ENCODE measurements around the gene CERT1.

CERT1 gene

DNA sequence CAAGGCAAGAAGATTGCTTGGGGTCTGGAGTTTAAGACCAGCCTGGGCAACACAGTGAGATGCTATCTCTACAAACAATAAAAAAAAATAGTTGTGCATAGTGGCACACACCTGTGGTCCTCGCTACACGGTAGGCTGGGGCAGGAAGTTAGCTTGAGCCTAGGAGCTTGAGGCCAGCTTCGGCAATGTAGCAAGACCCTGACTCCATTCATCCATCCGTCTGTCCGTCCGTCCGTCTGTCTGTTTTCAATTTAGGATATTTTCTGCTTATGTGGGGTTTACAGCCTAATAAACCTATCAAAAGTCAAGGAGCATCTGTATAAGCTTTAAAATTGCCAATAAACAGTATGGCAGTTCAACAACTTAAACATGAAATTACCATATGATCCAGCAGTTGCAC lies 154.7 kb downstream of the CERT1 start:
- DNase-seq (ENCODE audit: insufficient read length, low spot score) (no peak), FAIRE-seq (no peak)
- TF ChIP-seq POLR2A (IDR thresholded peaks at IDR 0.05; ENCODE audit: low read depth, low read length) (no peak), TAF1 (IDR thresholded peaks at IDR 0.05; ENCODE audit: low read depth, low read length) (no peak), POU2F2 (IDR thresholded peaks at IDR 0.05; ENCODE audit: low read depth, low read length) (no peak), PAX5 (IDR thresholded peaks at IDR 0.05; ENCODE audit: insufficient read depth, low read length, severe bottlenecking) (no peak), POLR2AphosphoS5 (IDR thresholded peaks at IDR 0.05; ENCODE audit: low read depth, low read length) (no peak), SPI1 (IDR thresholded peaks at IDR 0.05; ENCODE audit: low read depth, low read length) (no peak)

DNA sequence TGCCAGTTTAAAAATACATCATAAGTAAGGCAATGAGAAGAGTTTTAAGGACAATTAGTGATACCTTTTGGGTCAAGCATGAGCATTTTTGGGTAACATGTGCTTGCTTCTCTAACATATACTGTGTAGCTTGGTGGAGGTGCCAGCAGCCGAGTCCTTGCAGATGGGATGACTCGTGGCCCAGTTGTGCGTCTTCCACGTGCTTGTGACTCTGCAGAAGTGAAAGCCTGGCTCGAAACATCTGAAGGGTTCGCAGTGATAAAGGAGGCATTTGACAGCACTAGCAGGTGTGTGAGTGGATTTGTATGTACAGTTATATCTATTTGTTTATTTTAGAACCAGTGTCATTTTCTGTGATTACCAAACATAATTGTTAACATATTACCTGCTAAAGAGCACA lies 156.2 kb downstream of the CERT1 start:
- TF ChIP-seq POU2F2 (IDR thresholded peaks at IDR 0.05; ENCODE audit: low read depth, low read length) (no peak), POLR2A (IDR thresholded peaks at IDR 0.05; ENCODE audit: low read depth, low read length) (no peak), PAX5 (IDR thresholded peaks at IDR 0.05; ENCODE audit: insufficient read depth, low read length, severe bottlenecking) (no peak), TAF1 (IDR thresholded peaks at IDR 0.05; ENCODE audit: low read depth, low read length) (no peak), SPI1 (IDR thresholded peaks at IDR 0.05; ENCODE audit: low read depth, low read length) (no peak), POLR2AphosphoS5 (IDR thresholded peaks at IDR 0.05; ENCODE audit: low read depth, low read length) (no peak)
- FAIRE-seq (peak; percentile 23), DNase-seq (ENCODE audit: insufficient read length, low spot score) (no peak)

DNA sequence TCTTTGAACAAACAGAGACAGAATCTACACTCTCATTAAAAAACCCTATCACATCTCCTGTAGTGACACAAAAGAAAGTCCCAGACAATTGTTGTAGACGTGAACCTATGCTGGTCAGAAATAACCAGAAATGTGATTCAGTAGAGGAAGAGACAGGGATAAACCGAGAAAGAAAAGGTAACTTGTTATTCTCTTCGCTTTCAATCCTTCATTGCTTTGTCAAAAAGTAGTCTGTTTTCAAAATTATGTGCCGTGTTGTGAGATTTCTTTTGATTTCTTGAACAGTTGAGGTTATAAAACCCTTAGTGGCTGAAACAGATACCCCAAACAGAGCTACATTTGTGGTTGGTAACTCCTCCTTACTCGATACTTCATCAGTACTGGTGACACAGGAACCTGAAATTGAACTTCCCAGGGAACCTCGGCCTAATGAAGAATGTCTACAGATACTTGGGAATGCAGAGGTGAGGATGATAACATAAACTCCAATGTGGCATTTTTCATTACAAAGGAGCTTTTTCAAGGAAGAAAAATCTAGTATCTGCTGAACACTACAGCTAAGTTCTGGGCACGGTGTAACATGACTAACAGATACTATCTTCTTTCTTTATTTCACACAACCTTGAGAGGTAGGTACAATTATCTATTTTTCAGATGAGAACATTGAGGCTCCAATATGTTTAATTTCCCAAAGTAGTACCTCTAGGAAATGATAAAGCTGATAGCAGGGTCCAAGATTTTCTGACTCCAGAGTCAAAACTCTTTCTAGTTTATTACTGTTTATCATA lies 160.1 kb downstream of the CERT1 start:
- FAIRE-seq (no peak), DNase-seq (ENCODE audit: insufficient read length, low spot score) (no peak)
- TF ChIP-seq POLR2AphosphoS5 (IDR thresholded peaks at IDR 0.05; ENCODE audit: low read depth, low read length): no peak
- TF ChIP-seq TAF1 (IDR thresholded peaks at IDR 0.05; ENCODE audit: low read depth, low read length): no peak
- no peak for TF ChIP-seq SPI1 (IDR thresholded peaks at IDR 0.05; ENCODE audit: low read depth, low read length)
- TF ChIP-seq POU2F2 (IDR thresholded peaks at IDR 0.05; ENCODE audit: low read depth, low read length): no peak
- TF ChIP-seq POLR2A (IDR thresholded peaks at IDR 0.05; ENCODE audit: low read depth, low read length): no peak
- no peak for TF ChIP-seq PAX5 (IDR thresholded peaks at IDR 0.05; ENCODE audit: insufficient read depth, low read length, severe bottlenecking)

DNA sequence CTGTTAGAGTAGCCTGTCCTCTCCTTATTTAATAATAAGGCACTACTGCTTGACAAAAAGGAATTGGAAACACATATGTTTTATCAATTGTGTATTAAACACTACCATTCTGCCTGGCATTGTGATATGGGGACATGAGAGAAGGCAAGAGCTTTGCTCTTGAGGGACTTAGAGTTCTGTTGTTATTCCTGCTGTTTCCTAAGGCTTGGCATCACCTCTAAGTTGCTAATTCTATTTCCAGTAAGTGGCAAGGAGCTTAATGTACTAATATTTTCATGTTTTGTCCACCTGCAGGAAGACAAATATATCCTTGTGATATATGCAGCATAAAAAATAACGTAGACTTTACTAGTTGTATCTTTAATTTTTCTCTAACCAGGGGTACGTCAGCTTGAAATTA lies 161.8 kb downstream of the CERT1 start:
- peak; percentile 63 for FAIRE-seq
- no peak for TF ChIP-seq PAX5 (IDR thresholded peaks at IDR 0.05; ENCODE audit: insufficient read depth, low read length, severe bottlenecking)
- no peak for TF ChIP-seq POU2F2 (IDR thresholded peaks at IDR 0.05; ENCODE audit: low read depth, low read length)
- TF ChIP-seq SPI1 (IDR thresholded peaks at IDR 0.05; ENCODE audit: low read depth, low read length): no peak
- no peak for TF ChIP-seq TAF1 (IDR thresholded peaks at IDR 0.05; ENCODE audit: low read depth, low read length)
- TF ChIP-seq POLR2AphosphoS5 (IDR thresholded peaks at IDR 0.05; ENCODE audit: low read depth, low read length): no peak
- no peak for TF ChIP-seq POLR2A (IDR thresholded peaks at IDR 0.05; ENCODE audit: low read depth, low read length)
- no peak for DNase-seq (ENCODE audit: insufficient read length, low spot score)

DNA sequence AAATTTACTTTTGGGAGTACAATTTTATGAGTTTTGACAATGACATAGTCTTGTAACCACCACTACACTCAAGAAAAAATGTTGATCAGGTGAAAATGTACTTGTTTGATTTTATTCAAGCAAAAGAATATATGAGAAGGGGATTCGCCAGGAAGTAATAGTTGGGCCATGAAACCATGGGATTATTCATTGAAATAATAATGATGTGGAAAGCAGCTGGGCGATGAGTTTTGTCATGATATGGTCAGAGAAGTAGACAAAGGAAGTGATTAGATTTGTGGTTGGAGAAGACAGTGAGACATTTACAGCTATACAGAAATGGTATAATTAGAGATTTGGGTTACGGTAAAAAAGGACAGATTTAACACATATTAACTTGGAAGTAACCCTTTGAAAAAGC lies 163.2 kb downstream of the CERT1 start:
- DNase-seq (ENCODE audit: insufficient read length, low spot score) (no peak), FAIRE-seq (peak; percentile 48)
- TF ChIP-seq POLR2AphosphoS5 (IDR thresholded peaks at IDR 0.05; ENCODE audit: low read depth, low read length) (no peak), POLR2A (IDR thresholded peaks at IDR 0.05; ENCODE audit: low read depth, low read length) (no peak), SPI1 (IDR thresholded peaks at IDR 0.05; ENCODE audit: low read depth, low read length) (no peak), POU2F2 (IDR thresholded peaks at IDR 0.05; ENCODE audit: low read depth, low read length) (no peak), PAX5 (IDR thresholded peaks at IDR 0.05; ENCODE audit: insufficient read depth, low read length, severe bottlenecking) (no peak)

DNA sequence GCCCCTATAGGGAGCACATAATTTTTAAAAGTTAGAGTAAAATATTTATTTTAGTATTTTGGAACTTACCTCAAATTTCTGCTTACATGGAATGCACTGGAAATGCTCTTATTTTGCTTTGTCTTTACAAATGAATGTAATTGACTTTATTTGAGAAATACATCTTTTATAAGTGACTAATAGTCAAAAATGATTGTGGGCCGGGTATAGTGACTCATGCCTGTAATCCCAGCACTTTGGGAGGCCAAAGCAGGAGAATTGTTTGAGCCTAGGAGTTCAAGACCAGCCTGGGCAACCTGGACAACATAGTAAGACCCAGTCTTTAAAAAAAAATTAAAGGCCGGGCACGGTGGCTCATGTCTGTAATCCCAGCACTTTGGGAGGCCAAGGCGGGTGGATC lies 168.6 kb downstream of the CERT1 start:
- TF ChIP-seq SPI1 (IDR thresholded peaks at IDR 0.05; ENCODE audit: low read depth, low read length) (no peak), POLR2A (IDR thresholded peaks at IDR 0.05; ENCODE audit: low read depth, low read length) (no peak), POU2F2 (IDR thresholded peaks at IDR 0.05; ENCODE audit: low read depth, low read length) (no peak), PAX5 (IDR thresholded peaks at IDR 0.05; ENCODE audit: insufficient read depth, low read length, severe bottlenecking) (no peak), TAF1 (IDR thresholded peaks at IDR 0.05; ENCODE audit: low read depth, low read length) (no peak), POLR2AphosphoS5 (IDR thresholded peaks at IDR 0.05; ENCODE audit: low read depth, low read length) (no peak)
- DNase-seq (ENCODE audit: insufficient read length, low spot score) (no peak), FAIRE-seq (no peak)

DNA sequence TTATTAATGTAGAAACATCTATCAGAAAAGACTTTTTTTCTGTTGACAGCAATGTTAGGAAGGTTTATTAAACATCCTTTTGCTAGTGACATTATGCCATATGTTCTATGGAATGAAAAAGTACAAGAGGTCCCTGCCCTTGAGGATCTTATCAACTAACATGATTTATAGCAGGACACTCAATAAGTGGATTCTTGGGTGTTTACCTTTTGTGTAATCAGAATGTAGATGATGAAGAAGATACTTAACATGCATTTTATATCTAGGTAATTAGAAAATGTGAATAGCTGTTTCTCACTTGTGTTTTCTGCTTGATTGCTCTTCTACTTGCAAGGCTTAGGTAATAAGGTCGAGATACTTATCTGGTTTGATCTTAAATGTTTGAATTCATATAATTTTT lies 169.5 kb downstream of the CERT1 start:
- DNase-seq (ENCODE audit: insufficient read length, low spot score) (no peak), FAIRE-seq (no peak)
- TF ChIP-seq SPI1 (IDR thresholded peaks at IDR 0.05; ENCODE audit: low read depth, low read length): no peak
- no peak for TF ChIP-seq TAF1 (IDR thresholded peaks at IDR 0.05; ENCODE audit: low read depth, low read length)
- TF ChIP-seq POU2F2 (IDR thresholded peaks at IDR 0.05; ENCODE audit: low read depth, low read length): no peak
- no peak for TF ChIP-seq POLR2AphosphoS5 (IDR thresholded peaks at IDR 0.05; ENCODE audit: low read depth, low read length)
- TF ChIP-seq PAX5 (IDR thresholded peaks at IDR 0.05; ENCODE audit: insufficient read depth, low read length, severe bottlenecking): no peak
- no peak for TF ChIP-seq POLR2A (IDR thresholded peaks at IDR 0.05; ENCODE audit: low read depth, low read length)

DNA sequence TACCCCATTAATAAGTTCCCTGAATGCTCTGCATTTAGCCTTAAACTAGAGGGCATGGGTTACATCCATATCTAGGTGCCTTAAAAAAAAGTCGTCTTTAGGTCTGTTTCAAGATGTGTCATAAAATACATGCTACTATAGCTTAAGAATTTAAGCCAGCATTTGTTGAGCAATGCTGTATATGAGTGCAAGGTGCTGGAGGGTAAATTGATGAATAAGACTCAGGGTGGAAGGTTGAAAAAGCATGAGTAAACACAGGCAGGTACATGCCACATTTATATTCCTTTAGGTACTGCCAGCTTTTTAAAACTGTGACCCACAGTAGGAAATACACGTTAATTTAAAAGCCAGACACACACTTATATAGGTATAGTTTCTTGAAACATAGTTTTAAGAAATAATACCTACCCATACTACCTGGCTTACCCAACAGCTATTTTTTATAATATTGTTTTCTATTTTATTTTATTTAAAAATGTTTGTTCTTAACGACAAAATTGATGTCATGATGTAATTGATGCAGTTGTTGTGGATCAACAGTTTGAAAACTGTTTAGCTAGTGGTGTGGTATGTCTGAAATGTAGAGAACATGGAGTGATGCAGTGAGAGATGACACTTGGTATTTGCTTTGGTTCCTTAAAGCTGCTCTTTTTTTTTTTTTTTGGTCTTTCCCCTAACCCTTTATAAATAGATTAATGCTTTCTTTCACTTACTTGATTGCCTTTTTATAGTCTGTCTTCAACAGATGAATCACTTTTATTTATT lies 170.5 kb downstream of the CERT1 start:
- TF ChIP-seq PAX5 (IDR thresholded peaks at IDR 0.05; ENCODE audit: insufficient read depth, low read length, severe bottlenecking): no peak
- TF ChIP-seq POU2F2 (IDR thresholded peaks at IDR 0.05; ENCODE audit: low read depth, low read length): no peak
- TF ChIP-seq POLR2A (IDR thresholded peaks at IDR 0.05; ENCODE audit: low read depth, low read length): no peak
- TF ChIP-seq POLR2AphosphoS5 (IDR thresholded peaks at IDR 0.05; ENCODE audit: low read depth, low read length): no peak
- TF ChIP-seq SPI1 (IDR thresholded peaks at IDR 0.05; ENCODE audit: low read depth, low read length): no peak
- TF ChIP-seq TAF1 (IDR thresholded peaks at IDR 0.05; ENCODE audit: low read depth, low read length): no peak
- DNase-seq (ENCODE audit: insufficient read length, low spot score) (no peak), FAIRE-seq (peak; percentile 16)

DNA sequence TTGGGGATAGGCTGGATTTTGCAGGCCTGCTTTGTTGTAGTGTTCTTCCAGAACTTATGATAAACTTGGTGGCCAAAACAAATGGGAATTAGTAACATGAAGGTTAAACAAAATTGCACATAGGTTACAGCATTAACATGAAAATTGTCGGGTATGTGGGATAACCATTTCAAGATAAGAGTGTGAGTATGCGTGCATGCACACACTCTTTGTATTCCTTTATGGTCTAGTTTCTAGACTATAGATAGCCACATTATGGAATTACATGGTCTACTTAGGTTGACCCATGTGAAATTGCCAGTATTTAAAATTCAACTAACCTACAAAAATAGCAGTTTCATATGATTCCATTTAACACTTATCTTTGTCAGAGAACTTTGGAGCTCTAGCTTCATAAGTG lies 173.0 kb downstream of the CERT1 start:
- TF ChIP-seq TAF1 (IDR thresholded peaks at IDR 0.05; ENCODE audit: low read depth, low read length): no peak
- TF ChIP-seq POLR2A (IDR thresholded peaks at IDR 0.05; ENCODE audit: low read depth, low read length): no peak
- TF ChIP-seq SPI1 (IDR thresholded peaks at IDR 0.05; ENCODE audit: low read depth, low read length): no peak
- no peak for TF ChIP-seq POLR2AphosphoS5 (IDR thresholded peaks at IDR 0.05; ENCODE audit: low read depth, low read length)
- no peak for TF ChIP-seq PAX5 (IDR thresholded peaks at IDR 0.05; ENCODE audit: insufficient read depth, low read length, severe bottlenecking)
- no peak for TF ChIP-seq POU2F2 (IDR thresholded peaks at IDR 0.05; ENCODE audit: low read depth, low read length)
- FAIRE-seq (peak; percentile 20), DNase-seq (ENCODE audit: insufficient read length, low spot score) (no peak)

All from GM12891 (cell line).